IMR-90 (cell line): Measurements from ENCODE around the gene ST3GAL4. TPM values are rescaled to one million over a fixed set of nuclear protein-coding genes. Genes with fewer than 3 reads are reported as not detected.

ENCODE experiments used
- ATAC-seq: fragments of 200-7000 bp; cut with Tn5 transposase; 2 replicates; pipeline ENCODE4 v1.9.1; 2020; ENCODE audit warnings: low read depth, mild to moderate bottlenecking, moderate library complexity
- BruUV-seq: library from RNA; stranded (reverse); fragments of 400-500 nt; replicated peaks from 2 replicates; lab custom pipeline; 2021; lab: Mats Ljungman, UMichigan
- CTCF ChIA-PET: fragments of 300-600 bp; formaldehyde crosslinking; extraction: SDS; loops from one replicate; lab custom pipeline; 2021; ENCODE audit warnings: antibody characterized with exemption; lab: Yijun Ruan, JAX
- POLR2A ChIA-PET: fragments of 300-600 bp; sonication (Branson Sonifier 250); formaldehyde crosslinking; loops from one replicate; lab custom pipeline; 2022; ENCODE audit warnings: antibody characterized with exemption; ENCODE audit not compliant: unreplicated experiment; lab: Charles Lee
- DNase-seq: peaks from one replicate; pipeline ENCODE4 v3.0.0; 2013
- H2AFZ ChIP-seq: replicated peaks from 2 replicates; pipeline ENCODE3; 2013; ENCODE audit warnings: low read length, mild to moderate bottlenecking; ENCODE audit not compliant: poor library complexity
- H2AK5ac ChIP-seq: 2 replicates; pipeline ENCODE4 v1.6.1; 2013; ENCODE audit warnings: low read depth, low read length, inconsistent platforms
- H2AK9ac ChIP-seq: replicated peaks from 2 replicates; pipeline ENCODE3; 2013; ENCODE audit warnings: mild to moderate bottlenecking, low read depth, low read length, moderate library complexity; ENCODE audit not compliant: poor library complexity
- H2BK120ac ChIP-seq: 2 replicates; pipeline ENCODE4 v1.6.1; 2013; ENCODE audit warnings: low read depth, low read length, inconsistent platforms
- H2BK15ac ChIP-seq: 3 replicates; pipeline ENCODE4 v1.6.1; 2013; ENCODE audit warnings: low read depth, low read length, inconsistent platforms
- H2BK20ac ChIP-seq: 2 replicates; pipeline ENCODE4 v1.6.1; 2013; ENCODE audit warnings: low read depth, mild to moderate bottlenecking, inconsistent platforms, low read length, moderate library complexity
- H2BK5ac ChIP-seq: 2 replicates; pipeline ENCODE4 v1.6.1; 2013; ENCODE audit warnings: mild to moderate bottlenecking, low read depth, low read length, inconsistent platforms; ENCODE audit not compliant: poor library complexity, severe bottlenecking
- H3K14ac ChIP-seq: replicated peaks from 2 replicates; pipeline ENCODE4 v1.6.1; 2013; ENCODE audit warnings: low read depth, low read length, inconsistent platforms
- H3K18ac ChIP-seq: 2 replicates; pipeline ENCODE4 v1.6.1; 2013; ENCODE audit warnings: low read depth, low read length, control low read depth
- H3K23ac ChIP-seq: 2 replicates; pipeline ENCODE4 v1.6.1; 2013; ENCODE audit warnings: low read depth, low read length, inconsistent platforms
- H3K27ac ChIP-seq: 2 replicates; pipeline ENCODE4 v1.5.1; 2013; ENCODE audit warnings: mild to moderate bottlenecking, control low read depth, low read length; ENCODE audit not compliant: insufficient read depth
- H3K27me3 ChIP-seq: 2 replicates; pipeline ENCODE4 v1.6.1; 2013; ENCODE audit warnings: low read length; ENCODE audit not compliant: control insufficient read depth, insufficient read depth
- H3K36me3 ChIP-seq: 2 replicates; pipeline ENCODE4 v1.6.1; 2013; ENCODE audit warnings: low read length, mixed read lengths; ENCODE audit not compliant: control insufficient read depth, insufficient read depth
- H3K4ac ChIP-seq: 2 replicates; pipeline ENCODE4 v1.6.1; 2013; ENCODE audit warnings: low read depth, low read length, inconsistent platforms
- H3K4me1 ChIP-seq: 2 replicates; pipeline ENCODE4 v1.6.1; 2013; ENCODE audit warnings: low read length, mixed read lengths; ENCODE audit not compliant: control insufficient read depth, insufficient read depth
- H3K4me2 ChIP-seq: 2 replicates; pipeline ENCODE4 v1.6.1; 2013; ENCODE audit warnings: low read depth, mild to moderate bottlenecking, control low read depth, low read length, moderate library complexity
- H3K4me3 ChIP-seq: 2 replicates; pipeline ENCODE4 v1.5.1; 2013; ENCODE audit warnings: low read depth, mild to moderate bottlenecking, control low read depth, low read length, moderate library complexity; ENCODE audit not compliant: insufficient read depth
- H3K56ac ChIP-seq: 2 replicates; pipeline ENCODE4 v1.6.1; 2013; ENCODE audit warnings: low read length, inconsistent platforms; ENCODE audit not compliant: insufficient read depth; ENCODE audit errors: extremely low read depth
- H3K79me1 ChIP-seq, 2 experiments: 2 replicates each; pipeline ENCODE4 v1.6.1; 2013; ENCODE audit warnings: low read length in 2 of 2, inconsistent platforms in 1 of 2, low read depth in 1 of 2
- H3K9ac ChIP-seq: 2 replicates; pipeline ENCODE4 v1.6.1; 2013; ENCODE audit warnings: low read depth, low read length, control low read depth
- H3K9me1 ChIP-seq: 2 replicates; pipeline ENCODE4 v1.6.1; 2013; ENCODE audit warnings: low read length, inconsistent platforms; ENCODE audit not compliant: insufficient read depth
- H3K9me3 ChIP-seq: 2 replicates; pipeline ENCODE4 v1.6.1; 2013; ENCODE audit warnings: low read length; ENCODE audit not compliant: control insufficient read depth, insufficient read depth
- H4K20me1 ChIP-seq: 2 replicates; pipeline ENCODE4 v1.6.1; 2013; ENCODE audit warnings: low read length, inconsistent platforms; ENCODE audit not compliant: insufficient read depth
- H4K5ac ChIP-seq: 2 replicates; pipeline ENCODE4 v1.6.1; 2013; ENCODE audit warnings: mild to moderate bottlenecking, low read depth, low read length, control low read depth
- H4K8ac ChIP-seq, 2 experiments: 2 replicates each; pipeline ENCODE4 v1.6.1; 2013; ENCODE audit warnings: low read depth in 2 of 2, low read length in 2 of 2, control low read depth in 1 of 2, inconsistent platforms in 1 of 2
- H4K91ac ChIP-seq: 2 replicates; pipeline ENCODE4 v1.6.1; 2013; ENCODE audit warnings: low read depth, low read length, inconsistent platforms; ENCODE audit not compliant: insufficient read depth
- CEBPB ChIP-seq: IDR thresholded peaks from 2 replicates; pipeline ENCODE4 v1.6.1; 2012; ENCODE audit warnings: low read depth, low read length, improper control_type of control experiment
- CHD1 ChIP-seq: IDR thresholded peaks from 2 replicates; pipeline ENCODE4 v1.6.1; 2012; ENCODE audit warnings: low read depth, low read length, improper control_type of control experiment
- CTCF ChIP-seq: conservative IDR thresholded peaks from 2 replicates; pipeline ENCODE4 v1.5.1; 2012; ENCODE audit warnings: mild to moderate bottlenecking, low read depth, low read length, improper control_type of control experiment
- ELK1 ChIP-seq: fragments of 150-350 bp; IDR thresholded peaks from 2 replicates; pipeline ENCODE4 v1.6.1; 2016; ENCODE audit warnings: low read depth, mild to moderate bottlenecking, low read length, moderate library complexity, borderline replicate concordance
- FOS ChIP-seq: fragments of 150-350 bp; IDR thresholded peaks from 2 replicates; pipeline ENCODE4 v1.6.1; 2016; ENCODE audit warnings: low read depth, low read length
- MAFK ChIP-seq: IDR thresholded peaks from 2 replicates; pipeline ENCODE4 v1.6.1; 2012; ENCODE audit warnings: low read depth, low read length, improper control_type of control experiment
- NFE2L2 ChIP-seq: fragments of 150-350 bp; IDR thresholded peaks from 2 replicates; pipeline ENCODE4 v1.6.1; 2016; ENCODE audit warnings: low read depth, mild to moderate bottlenecking, low read length
- POLR2A ChIP-seq: IDR thresholded peaks from 2 replicates; pipeline ENCODE4 v1.6.1; 2012; ENCODE audit warnings: mild to moderate bottlenecking, low read depth, low read length
- RAD21 ChIP-seq: IDR thresholded peaks from 2 replicates; pipeline ENCODE4 v1.6.1; 2012; ENCODE audit warnings: low read length, improper control_type of control experiment
- USF2 ChIP-seq: fragments of 150-350 bp; IDR thresholded peaks from 2 replicates; pipeline ENCODE4 v1.6.1; 2017; ENCODE audit warnings: mild to moderate bottlenecking, antibody characterized with exemption, low read length, low read depth
- WGBS, 2 experiments: methylation state at CpG; one replicate each; pipeline versions ENCODE4 v1.1.5 to v1.1.7; 2013; ENCODE audit warnings: missing lambda C conversion rate in 2 of 2; ENCODE audit not compliant: insufficient read length in 1 of 2; ENCODE audit errors: extremely low coverage in 2 of 2; 5-methylcytosine and 5-hydroxymethylcytosine counted together
- dilution Hi-C: fragments of 300-500 bp; cut with HindIII; formaldehyde crosslinking; loops from one replicate; pipeline ENCODE4 v1.14.3; 2018; ENCODE audit warnings: low sequenced_read_pairs; ENCODE audit not compliant: unreplicated experiment
- in situ Hi-C: fragments of 300-500 bp; cut with MboI; formaldehyde crosslinking; loops from 3 replicates; pipeline ENCODE4 v1.14.3; 2019; ENCODE audit warnings: low sequenced_read_pairs, inconsistent platforms, mixed read lengths
- intact Hi-C: fragments of 100-400 bp; cut with micrococcal nuclease; formaldehyde crosslinking; loops from 2 replicates; pipeline ENCODE4 v1.10.0; 2022
- polyA plus RNA-seq, 3 experiments: library from polyadenylated mRNA; depleted of rRNA; stranded (reverse); fragments of >200 nt; gene quantifications; 2 replicates each; pipeline ENCODE4 v1.2.3, GENCODE V29; 2012; ENCODE audit warnings: low replicate concordance in 1 of 3
- total RNA-seq: library from RNA; depleted of rRNA; stranded (reverse); fragments of >200 nt; gene quantifications from 2 replicates; pipeline ENCODE4 v1.2.3, GENCODE V29; 2012

Gene ST3GAL4
- total and polyA plus RNA-seq, 2 of the 4 experiments (the other 2 are of a cell fraction) = 17.0 to 19.7 TPM

GRCh38 chr11:126366064-126366822 lies 10.8 kb downstream of the ST3GAL4 start:
- Histone ChIP-seq H3K27me3 (no peaks in the 10 kb centered on the region), H4K20me1 (no peaks in the 10 kb centered on the region; the same call in 1 of the 2 replicates), H2AK9ac (peak overlapping the region; percentile 37), H3K9me1 (no peaks in the 10 kb centered on the region), H3K9me3 (no peaks in the 10 kb centered on the region), H4K5ac (no peak overlapping the region), H2BK5ac (no peak overlapping the region), H4K91ac (no peak overlapping the region), H4K8ac (no peak overlapping the region), H2BK20ac (no peak overlapping the region), H3K4ac (no peak overlapping the region), H3K14ac (no peak overlapping the region), H3K18ac (no peak overlapping the region), H2AK5ac (no peak overlapping the region), H2BK120ac (no peak overlapping the region), H2BK15ac (no peak overlapping the region), H3K79me1 (peaks cover 9 to 17% of the 10 kb centered on the region in 2 experiments; a peak in 2 of 4 replicates), H3K36me3 (no peaks in the 10 kb centered on the region), H2AFZ (no peak overlapping the region), H3K23ac (no peak overlapping the region), H3K9ac (no peak overlapping the region), H3K4me3 (no peak overlapping the region), H3K4me1 (no peaks in the 10 kb centered on the region), H3K4me2 (no peak overlapping the region), H3K27ac (no peak overlapping the region), H3K56ac (no peak overlapping the region)
- ChIA-PET POLR2A (no interaction called here), CTCF (no interaction called here)
- DNase-seq (no peak), ATAC-seq (no peak)
- in situ Hi-C loops = no loop called here
- no TSS peak for BruUV-seq
- dilution Hi-C loops = no loop called here
- 68% methylated on average over 4 of the region's 19 CpGs; no CpG with 5 or more reads in 1 of the 2 experiments for WGBS, 2 experiments
- TF ChIP-seq ELK1 (no peak), USF2 (no peak), NFE2L2 (no peak), RAD21 (no peak), CHD1 (no peak), FOS (no peak), CEBPB (no peak), CTCF (no peak), MAFK (no peak), POLR2A (no peak)
- intact Hi-C loops = no loop called here
